AG10803 (cell line): ENCODE measurements around the gene IGFL1.

Source experiments
- DNase-seq: peaks from one replicate; pipeline ENCODE4 v3.0.0; 2010; ENCODE audit warnings: low read depth
- H3K4me3 ChIP-seq: 2 replicates; pipeline ENCODE4 v1.5.1; 2011; ENCODE audit warnings: mild to moderate bottlenecking, low read length, control low read depth
- TF ChIP-seq, protein P1 (sequence below): conservative IDR thresholded peaks from 2 replicates; pipeline ENCODE4 v1.5.1; 2011; ENCODE audit warnings: mild to moderate bottlenecking, low read length, control low read depth, inconsistent platforms

IGFL1 gene

DNA sequence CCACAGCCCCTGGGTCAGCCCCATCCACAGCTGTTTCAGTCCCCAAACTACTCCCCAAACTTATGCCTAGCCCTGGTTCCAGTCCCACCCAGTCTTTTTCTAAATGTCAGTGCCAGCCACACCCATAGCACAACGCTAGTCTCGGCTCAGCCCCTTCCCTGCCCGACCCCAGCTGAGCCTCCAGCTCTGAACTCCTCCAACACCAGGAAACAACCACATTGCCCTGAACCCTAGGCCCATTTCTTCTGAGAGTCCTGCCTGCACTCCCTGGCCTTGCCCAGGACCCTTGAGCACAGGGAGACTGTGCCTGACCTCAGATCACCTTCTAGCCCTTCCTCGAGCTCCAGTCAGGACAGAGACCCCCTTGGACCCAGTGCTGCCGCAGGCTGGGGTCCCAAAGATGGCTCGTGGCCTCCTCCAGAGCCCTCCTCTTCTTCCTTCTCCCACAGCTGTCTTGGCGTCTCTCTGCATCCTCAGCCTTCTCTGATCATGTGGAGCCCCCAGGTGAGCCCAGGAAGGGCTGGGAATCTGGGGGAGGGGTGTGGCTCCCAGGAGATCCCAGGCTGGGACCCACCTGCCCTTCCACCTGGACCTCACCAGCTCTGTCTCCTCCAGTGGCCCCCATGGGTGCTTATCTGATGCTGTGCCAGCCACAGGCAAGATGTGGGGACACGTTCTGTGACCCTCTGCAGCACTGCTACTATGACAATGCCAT, 33.0 kb upstream of the IGFL1 start:
- TF ChIP-seq, protein P1, sequence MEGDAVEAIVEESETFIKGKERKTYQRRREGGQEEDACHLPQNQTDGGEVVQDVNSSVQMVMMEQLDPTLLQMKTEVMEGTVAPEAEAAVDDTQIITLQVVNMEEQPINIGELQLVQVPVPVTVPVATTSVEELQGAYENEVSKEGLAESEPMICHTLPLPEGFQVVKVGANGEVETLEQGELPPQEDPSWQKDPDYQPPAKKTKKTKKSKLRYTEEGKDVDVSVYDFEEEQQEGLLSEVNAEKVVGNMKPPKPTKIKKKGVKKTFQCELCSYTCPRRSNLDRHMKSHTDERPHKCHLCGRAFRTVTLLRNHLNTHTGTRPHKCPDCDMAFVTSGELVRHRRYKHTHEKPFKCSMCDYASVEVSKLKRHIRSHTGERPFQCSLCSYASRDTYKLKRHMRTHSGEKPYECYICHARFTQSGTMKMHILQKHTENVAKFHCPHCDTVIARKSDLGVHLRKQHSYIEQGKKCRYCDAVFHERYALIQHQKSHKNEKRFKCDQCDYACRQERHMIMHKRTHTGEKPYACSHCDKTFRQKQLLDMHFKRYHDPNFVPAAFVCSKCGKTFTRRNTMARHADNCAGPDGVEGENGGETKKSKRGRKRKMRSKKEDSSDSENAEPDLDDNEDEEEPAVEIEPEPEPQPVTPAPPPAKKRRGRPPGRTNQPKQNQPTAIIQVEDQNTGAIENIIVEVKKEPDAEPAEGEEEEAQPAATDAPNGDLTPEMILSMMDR: no peak
- no peak for DNase-seq
- no peak overlapping the region for H3K4me3 ChIP-seq

DNA sequence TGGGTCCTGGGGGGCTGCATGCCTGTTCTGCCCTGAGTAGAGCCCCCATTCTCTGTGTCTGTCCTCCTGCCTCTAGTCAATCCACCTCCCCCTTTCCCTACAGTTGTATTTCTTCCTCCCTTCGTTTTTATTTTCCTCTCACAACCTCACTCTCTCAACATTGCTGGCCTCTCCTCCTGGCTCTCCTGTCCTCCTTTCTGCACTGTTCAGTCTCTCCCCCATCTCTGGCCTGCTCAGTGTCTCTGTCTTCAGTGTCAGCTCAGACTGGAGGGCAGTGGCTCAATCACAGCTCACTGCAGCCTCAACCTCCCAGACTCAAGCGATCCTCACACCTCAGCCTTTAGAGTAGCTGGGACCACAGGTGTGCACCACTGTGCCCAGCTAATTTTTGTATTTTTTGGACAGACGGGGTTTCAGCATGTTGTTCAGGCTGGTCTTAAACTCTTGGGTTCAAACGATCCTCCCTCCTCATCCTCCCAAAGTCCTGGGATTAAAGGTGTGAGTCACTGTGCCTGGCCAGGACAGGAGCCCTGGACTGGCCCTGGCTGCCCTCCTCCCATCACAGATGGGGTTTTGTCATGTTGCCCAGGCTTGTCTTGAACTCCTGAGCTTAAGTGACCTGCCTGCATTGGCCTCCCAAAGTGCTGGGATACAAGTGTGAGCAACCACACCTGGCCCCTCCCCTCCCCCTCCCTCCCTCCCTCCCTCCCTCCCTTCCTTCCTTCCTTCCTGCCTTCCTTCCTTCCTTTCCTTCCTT, 32.0 kb upstream of the IGFL1 start:
- no peak for DNase-seq
- H3K4me3 ChIP-seq: no peak overlapping the region
- TF ChIP-seq, protein P1: no peak

DNA sequence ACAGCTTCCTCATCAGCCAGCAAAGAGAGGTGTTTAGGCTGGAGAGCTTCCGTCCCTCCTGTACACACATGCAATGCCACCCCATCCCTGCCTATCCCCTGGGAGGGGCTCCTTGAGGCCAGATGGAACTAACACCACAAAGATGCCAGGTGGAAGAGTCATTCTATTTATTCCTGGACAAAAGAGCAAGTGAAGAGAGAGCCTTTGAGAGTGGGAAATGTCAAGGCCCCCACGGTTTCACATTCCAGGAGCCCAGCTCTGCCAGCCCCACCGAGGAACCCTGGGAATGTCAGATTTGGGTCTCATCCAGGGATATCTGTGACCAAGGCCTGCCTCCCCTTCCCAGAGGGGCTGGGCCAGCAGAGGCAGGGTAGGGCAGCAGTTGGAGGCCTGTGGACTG, 30.8 kb upstream of the IGFL1 start:
- DNase-seq: no peak

DNA sequence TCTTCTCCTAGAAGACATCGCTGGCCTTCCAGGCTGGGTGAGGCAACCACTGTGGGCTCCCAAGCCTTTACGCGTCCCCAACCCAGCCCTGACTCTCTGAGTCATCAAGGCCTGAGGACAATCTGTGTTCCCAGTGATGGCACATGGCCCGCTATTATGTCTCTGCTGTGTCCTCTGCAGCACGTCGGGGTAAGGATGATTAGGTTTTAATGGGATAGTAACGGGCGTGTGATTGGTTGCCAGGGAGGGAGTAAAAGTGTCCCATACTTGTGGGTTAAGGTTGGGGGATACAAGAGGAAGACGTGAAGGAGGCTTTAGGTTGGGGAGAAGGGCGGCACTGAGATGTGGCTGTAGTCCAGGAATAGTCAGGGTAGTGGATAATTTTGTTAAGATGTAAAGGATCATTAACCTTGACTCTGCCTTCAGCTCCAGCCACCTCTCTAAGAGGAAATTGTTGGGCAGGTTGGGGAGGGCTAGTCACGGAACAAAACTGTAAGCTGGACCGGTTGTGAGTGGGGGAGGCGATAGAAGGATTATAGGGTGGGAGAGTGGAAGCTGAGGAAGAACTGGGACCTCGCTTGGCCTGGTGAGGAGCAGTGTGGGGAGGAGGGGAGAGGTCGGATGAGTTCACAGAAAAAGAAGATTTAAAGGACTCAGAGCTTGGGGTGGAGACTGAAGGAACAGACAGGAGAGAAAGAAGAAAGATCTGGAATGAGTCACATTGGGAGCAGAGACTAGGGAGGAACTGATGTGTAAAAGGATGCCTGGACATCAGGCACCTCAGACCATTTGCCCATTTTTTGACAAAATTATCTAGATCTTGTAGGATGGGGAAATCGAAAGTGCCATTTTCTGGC, 27.9 kb upstream of the IGFL1 start:
- no peak overlapping the region for H3K4me3 ChIP-seq
- TF ChIP-seq, protein P1: no peak
- no peak for DNase-seq

More for the DNA sequence above, 30.8 kb upstream of the IGFL1 start:
- no peak overlapping the region for H3K4me3 ChIP-seq
- TF ChIP-seq, protein P1: no peak

DNA sequence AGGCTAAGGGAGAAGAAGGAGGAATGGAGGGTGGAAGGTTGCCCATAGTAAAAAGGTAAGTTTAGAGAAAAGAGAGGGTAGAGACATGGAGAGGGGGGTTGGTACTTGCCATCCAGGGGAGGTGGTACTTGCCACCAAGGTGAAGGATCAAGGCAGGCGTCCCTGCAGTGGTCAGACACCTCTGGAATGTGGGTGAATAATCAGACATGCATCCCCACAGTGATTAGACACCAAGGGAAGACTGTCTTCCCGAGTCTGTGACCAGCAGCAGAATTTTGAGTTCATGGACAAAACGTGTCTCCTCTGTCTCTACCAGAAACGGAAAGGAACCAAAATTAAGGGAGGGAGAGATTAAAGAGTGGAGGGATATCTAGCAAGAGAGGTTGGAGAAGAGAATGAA, 27.1 kb upstream of the IGFL1 start:
- TF ChIP-seq, protein P1: no peak
- H3K4me3 ChIP-seq: no peak overlapping the region
- no peak for DNase-seq

DNA sequence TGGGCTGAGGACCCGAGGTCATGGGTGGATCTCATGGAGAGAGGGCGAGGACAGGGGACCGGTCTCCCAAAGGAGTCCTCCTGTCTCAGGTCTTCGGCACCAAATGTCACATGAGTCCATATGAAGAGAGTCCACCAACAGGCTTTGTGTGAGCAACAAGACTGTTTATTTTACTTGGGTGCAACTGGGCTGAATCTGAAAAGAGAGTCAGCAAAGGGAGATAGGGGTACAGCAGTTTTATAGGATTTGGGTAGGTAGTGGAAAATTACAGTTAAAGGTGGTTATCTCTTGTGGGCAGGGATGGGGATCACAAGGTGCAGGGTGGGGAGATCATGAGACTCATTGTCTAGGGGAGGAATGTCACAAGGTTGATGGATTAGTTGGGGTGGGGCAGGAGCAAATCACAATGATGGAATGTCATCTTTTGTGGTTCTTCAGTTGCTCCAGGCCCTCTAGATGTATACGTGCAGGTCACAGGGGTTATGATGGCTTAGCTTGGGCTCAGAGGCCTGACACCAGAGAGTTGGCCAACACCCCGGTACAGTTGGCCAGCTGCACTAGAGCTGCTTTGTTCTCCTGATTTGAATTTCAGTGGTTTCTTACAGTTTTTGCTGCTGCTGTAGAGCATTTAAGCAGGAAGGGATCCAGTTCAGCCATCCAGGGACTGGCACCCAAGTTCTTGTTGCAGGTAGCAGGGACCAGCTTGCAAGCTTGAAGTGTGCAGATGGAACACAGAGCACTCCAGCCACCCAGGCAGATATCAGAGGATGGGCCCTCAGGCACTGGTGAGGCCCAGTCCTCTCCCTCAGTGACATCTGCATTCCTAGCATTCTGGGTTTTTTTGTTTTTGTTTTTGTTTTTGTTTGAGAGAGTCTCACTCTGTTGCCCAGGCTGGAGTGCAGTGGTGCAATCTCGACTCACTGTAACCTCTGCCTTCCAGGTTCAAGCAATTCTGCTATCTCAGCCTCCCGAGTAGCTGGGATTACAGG, 26.4 kb upstream of the IGFL1 start:
- TF ChIP-seq, protein P1: no peak

More for the DNA sequence above, 26.4 kb upstream of the IGFL1 start:
- no peak for DNase-seq
- no peak overlapping the region for H3K4me3 ChIP-seq
